ENCODE data around the gene PIK3C3. TPM values are rescaled to one million over a fixed set of nuclear protein-coding genes. Genes with fewer than 3 reads are reported as not detected.

The PIK3C3 gene
- total RNA-seq, 4 donors from 2014 or later: 24.3 to 39.1 (median 28.8) TPM

- Histone ChIP-seq H3K27me3 (peaks cover 0 to 26% (median 0%) of the 10 kb centered on the region in 4 donors), H3K4me1 (no peaks in the 10 kb centered on the region), H3K4me3 (no peak overlapping the region), H3K36me3 (no peaks in the 10 kb centered on the region), H3K9me3 (no peaks in the 10 kb centered on the region), H3K27ac (replicated peaks in 1 of 4) (no peak overlapping the region)
- WGBS: 44% methylated on average over 6 of the region's 6 CpGs
- no peak for DNase-seq (ENCODE audit: extremely low spot score)
- TF ChIP-seq CTCF (IDR thresholded peaks at IDR 0.05): no peak
- TF ChIP-seq POLR2A (IDR thresholded peaks at IDR 0.05; ENCODE audit: low read depth): no peak
- TF ChIP-seq EP300 (IDR thresholded peaks at IDR 0.05): no peak
- TF ChIP-seq POLR2AphosphoS5 (IDR thresholded peaks at IDR 0.05): no peak
- intact Hi-C loops (cut with DNase I): no loop called here
Measured at GRCh38 chr18:41940506-41941215, 14.4 kb upstream of the PIK3C3 start.

- Histone ChIP-seq H3K36me3 (no peaks in the 10 kb centered on the region), H3K4me3 (no peak overlapping the region), H3K27me3 (peaks cover 0 to 32% (median 0%) of the 10 kb centered on the region in 4 donors), H3K4me1 (no peaks in the 10 kb centered on the region), H3K27ac (replicated peaks in 1 of 4) (no peak overlapping the region), H3K9me3 (no peaks in the 10 kb centered on the region)
- intact Hi-C loops (cut with DNase I): no loop called here
- DNase-seq (ENCODE audit: extremely low spot score): no peak
- WGBS: 74% methylated on average over 2 of the region's 2 CpGs
- TF ChIP-seq CTCF (IDR thresholded peaks at IDR 0.05) (no peak), EP300 (IDR thresholded peaks at IDR 0.05) (no peak), POLR2A (IDR thresholded peaks at IDR 0.05; ENCODE audit: low read depth) (no peak)
Measured at GRCh38 chr18:41942254-41942653, 12.8 kb upstream of the PIK3C3 start.

- DNase-seq (ENCODE audit: extremely low spot score): no peak
- TF ChIP-seq CTCF (IDR thresholded peaks at IDR 0.05) (no peak), POLR2A (IDR thresholded peaks at IDR 0.05; ENCODE audit: low read depth) (no peak), POLR2AphosphoS5 (IDR thresholded peaks at IDR 0.05) (no peak), EP300 (IDR thresholded peaks at IDR 0.05) (no peak)
- H3K27ac ChIP-seq (replicated peaks in 1 of 4): no peak overlapping the region
- no peaks in the 10 kb centered on the region for H3K9me3 ChIP-seq
- no peaks in the 10 kb centered on the region for H3K4me1 ChIP-seq
- no peak overlapping the region for H3K4me3 ChIP-seq
- H3K27me3 ChIP-seq: peaks cover 0 to 21% (median 0%) of the 10 kb centered on the region in 4 donors
- H3K36me3 ChIP-seq: no peaks in the 10 kb centered on the region
- WGBS: 72% methylated on average over 3 of the region's 3 CpGs
- intact Hi-C loops (cut with DNase I): no loop called here
Measured at GRCh38 chr18:41948544-41949110, 6.4 kb upstream of the PIK3C3 start.

- no peak for TF ChIP-seq POLR2A (IDR thresholded peaks at IDR 0.05; ENCODE audit: low read depth)
- TF ChIP-seq POLR2AphosphoS5 (IDR thresholded peaks at IDR 0.05): no peak
- TF ChIP-seq EP300 (IDR thresholded peaks at IDR 0.05): no peak
- no peak for TF ChIP-seq CTCF (IDR thresholded peaks at IDR 0.05)
- Histone ChIP-seq H3K4me3 (no peak overlapping the region), H3K27me3 (peaks cover 0 to 17% (median 0%) of the 10 kb centered on the region in 4 donors), H3K4me1 (peaks cover 0 to under 1% (median 0%) of the 10 kb centered on the region in 4 donors), H3K9me3 (no peaks in the 10 kb centered on the region), H3K27ac (replicated peaks in 1 of 4) (no peak overlapping the region), H3K36me3 (no peaks in the 10 kb centered on the region)
- DNase-seq (ENCODE audit: extremely low spot score): no peak
- intact Hi-C loops (cut with DNase I): no loop called here
- WGBS: 99% methylated on average over 2 of the region's 2 CpGs
Measured at GRCh38 chr18:41949206-41949920, 5.7 kb upstream of the PIK3C3 start.

All from esophagus muscularis mucosa (tissue), 4 donors.